PC-9 (cell line): ENCODE measurements around the gene MIDN.

Experiments
- CTCF ChIP-seq: fragments of 200-600 bp; sonication (generic); conservative IDR thresholded peaks from 2 replicates; pipeline ENCODE4 v1.6.1; 2017; ENCODE audit warnings: mixed run types, antibody characterized with exemption, mild to moderate bottlenecking, moderate library complexity
- EZH2 ChIP-seq: fragments of 200-600 bp; sonication (generic); IDR thresholded peaks from 2 replicates; pipeline ENCODE4 v1.8.0; 2017; ENCODE audit warnings: antibody characterized with exemption, low read depth

DNA sequence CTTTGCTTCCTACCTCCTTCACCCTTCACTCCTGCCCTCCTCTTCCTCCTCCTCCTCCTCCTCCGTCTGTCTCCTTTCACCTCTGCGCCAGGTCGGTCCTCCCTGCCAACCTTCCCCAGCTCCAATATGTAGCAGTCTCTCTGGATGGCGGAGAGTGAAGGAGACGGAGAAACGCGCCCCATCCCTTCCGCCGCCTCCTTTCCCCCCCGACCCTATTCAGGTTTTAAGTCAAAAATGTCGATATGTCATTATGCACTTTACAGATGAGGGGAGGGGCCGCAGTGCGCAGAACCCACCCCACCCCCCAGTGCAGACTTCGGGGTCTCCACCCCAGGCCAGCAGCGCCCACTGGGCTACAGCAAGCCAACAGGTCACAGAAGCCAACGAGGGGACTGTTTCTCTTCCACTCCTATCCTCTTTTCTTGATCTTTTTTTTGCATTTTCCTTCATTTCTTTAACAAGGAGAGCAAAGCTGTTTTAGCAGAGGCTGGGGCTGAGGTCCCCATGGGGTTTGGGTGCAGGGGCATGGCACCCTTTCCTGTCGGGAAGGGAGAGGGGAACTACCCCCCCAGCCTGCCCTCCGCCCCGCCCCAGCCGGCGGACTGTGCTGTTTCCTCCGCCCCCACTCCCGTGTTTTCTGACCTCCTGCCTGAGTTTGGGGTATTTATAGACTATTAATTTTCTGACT lies 9.2 kb downstream of the MIDN start:
- TF ChIP-seq CTCF (no peak), EZH2 (no peak)
